Measurements from ENCODE around the gene SSBP1.

The SSBP1 gene

GRCh38 chr7:141785706-141786552, 47.8 kb downstream of the SSBP1 start:
- DNase-seq = no peak

- no peak for DNase-seq
These were observed 50.1 kb downstream of the SSBP1 start for GRCh38 chr7:141788296-141788695.

GRCh38 chr7:141789917-141790316, 51.8 kb downstream of the SSBP1 start, which contains the start of gene TAS2R5:
TSS of gene TAS2R5 (plus strand) at chr7:141790217. CDS start at chr7:141790362, 145 bp downstream.
- no peak for DNase-seq

- no peak for DNase-seq
These were observed 54.4 kb downstream of the SSBP1 start for GRCh38 chr7:141792526-141792925.
